ENCODE data around the gene TSKS.

DNA sequence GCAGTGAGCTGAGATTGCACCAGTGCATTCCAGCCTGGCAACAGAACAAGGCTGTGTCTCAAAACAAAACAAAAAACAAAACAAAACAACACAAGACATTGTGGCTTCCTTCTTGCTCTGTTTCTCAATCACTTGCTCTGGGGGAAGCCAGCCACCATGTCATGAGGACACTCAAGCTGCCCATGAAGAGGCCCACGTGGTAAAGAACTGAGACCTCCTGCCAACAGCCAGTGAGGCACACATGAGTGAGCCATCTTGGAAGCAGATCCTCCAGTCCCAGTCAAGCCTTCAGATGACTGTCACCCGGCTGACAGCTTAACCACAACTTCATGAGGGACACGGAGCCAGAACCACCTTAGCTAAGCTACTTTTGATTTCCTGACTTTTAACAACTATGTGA is 47.0 kb downstream of the TSKS start:
- TF ChIP-seq POLR2A (IDR thresholded peaks at IDR 0.05) (no peak), CTCF (IDR thresholded peaks at IDR 0.05) (no peak)
